ENCODE measurements around the gene CAVIN2.
A peak's percentile ranks its signal among the peaks of the same experiment; 100 is the strongest.

The CAVIN2 gene

GRCh38 chr2:191855382-191855781 lies 8.5 kb upstream of the CAVIN2 start:
- H3K4me1 ChIP-seq (ENCODE audit: control insufficient read depth in 1 of 2, insufficient read depth in 2 of 2, low read length in 2 of 2), result no peaks in the 10 kb centered on the region
- H3K36me3 ChIP-seq (ENCODE audit: control insufficient read depth in 1 of 2, insufficient read depth in 2 of 2, low read length in 2 of 2), result no peaks in the 10 kb centered on the region
- H3K4me3 ChIP-seq (ENCODE audit: low read depth in 1 of 2, low read length in 2 of 2), result no peak overlapping the region
- H3K9me3 ChIP-seq (ENCODE audit: control insufficient read depth in 1 of 2, low read length in 2 of 2), result no peaks in the 10 kb centered on the region
- no peaks in the 10 kb centered on the region for H3K27me3 ChIP-seq (ENCODE audit: control insufficient read depth in 1 of 2, insufficient read depth in 2 of 2, low read length in 2 of 2)
- H3K27ac ChIP-seq (ENCODE audit: low read depth, low read length), result no peak overlapping the region
- no peak overlapping the region for H3K9ac ChIP-seq (ENCODE audit: low read depth in 1 of 2, low read length in 2 of 2)

- no peak overlapping the region for H3K4me3 ChIP-seq (ENCODE audit: low read depth in 1 of 2, low read length in 2 of 2)
- no peak overlapping the region for H3K9ac ChIP-seq (ENCODE audit: low read depth in 1 of 2, low read length in 2 of 2)
- no peaks in the 10 kb centered on the region for H3K36me3 ChIP-seq (ENCODE audit: control insufficient read depth in 1 of 2, insufficient read depth in 2 of 2, low read length in 2 of 2)
- no peaks in the 10 kb centered on the region for H3K9me3 ChIP-seq (ENCODE audit: control insufficient read depth in 1 of 2, low read length in 2 of 2)
- H3K27ac ChIP-seq (ENCODE audit: low read depth, low read length), result no peak overlapping the region
- no peaks in the 10 kb centered on the region for H3K4me1 ChIP-seq (ENCODE audit: control insufficient read depth in 1 of 2, insufficient read depth in 2 of 2, low read length in 2 of 2)
- no peaks in the 10 kb centered on the region for H3K27me3 ChIP-seq (ENCODE audit: control insufficient read depth in 1 of 2, insufficient read depth in 2 of 2, low read length in 2 of 2)
Measured at GRCh38 chr2:191854382-191855372, 7.8 kb upstream of the CAVIN2 start.

- no peaks in the 10 kb centered on the region for H3K9me3 ChIP-seq (ENCODE audit: control insufficient read depth in 1 of 2, low read length in 2 of 2)
- no peaks in the 10 kb centered on the region for H3K4me1 ChIP-seq (ENCODE audit: control insufficient read depth in 1 of 2, insufficient read depth in 2 of 2, low read length in 2 of 2)
- no peak overlapping the region for H3K27ac ChIP-seq (ENCODE audit: low read depth, low read length)
Measured at GRCh38 chr2:191853843-191854242, 7.0 kb upstream of the CAVIN2 start.

GRCh38 chr2:191851158-191851557 lies 4.3 kb upstream of the CAVIN2 start:
- H3K27me3 ChIP-seq (ENCODE audit: control insufficient read depth in 1 of 2, insufficient read depth in 2 of 2, low read length in 2 of 2), result no peaks in the 10 kb centered on the region
- no peaks in the 10 kb centered on the region for H3K9me3 ChIP-seq (ENCODE audit: control insufficient read depth in 1 of 2, low read length in 2 of 2)
- no peak overlapping the region for H3K4me3 ChIP-seq (ENCODE audit: low read depth in 1 of 2, low read length in 2 of 2)
- H3K27ac ChIP-seq (ENCODE audit: low read depth, low read length), result no peak overlapping the region
- H3K4me1 ChIP-seq (ENCODE audit: control insufficient read depth in 1 of 2, insufficient read depth in 2 of 2, low read length in 2 of 2), result peaks cover 0 to 10% of the 10 kb centered on the region in 2 donors
- no peaks in the 10 kb centered on the region for H3K36me3 ChIP-seq (ENCODE audit: control insufficient read depth in 1 of 2, insufficient read depth in 2 of 2, low read length in 2 of 2)
- H3K9ac ChIP-seq (ENCODE audit: low read depth in 1 of 2, low read length in 2 of 2), result no peak overlapping the region

More at GRCh38 chr2:191853843-191854242, 7.0 kb upstream of the CAVIN2 start:
- H3K36me3 ChIP-seq (ENCODE audit: control insufficient read depth in 1 of 2, insufficient read depth in 2 of 2, low read length in 2 of 2), result no peaks in the 10 kb centered on the region
- H3K27me3 ChIP-seq (ENCODE audit: control insufficient read depth in 1 of 2, insufficient read depth in 2 of 2, low read length in 2 of 2), result no peaks in the 10 kb centered on the region
- no peak overlapping the region for H3K9ac ChIP-seq (ENCODE audit: low read depth in 1 of 2, low read length in 2 of 2)
- H3K4me3 ChIP-seq (ENCODE audit: low read depth in 1 of 2, low read length in 2 of 2), result no peak overlapping the region

GRCh38 chr2:191848771-191849767 lies 2.2 kb upstream of the CAVIN2 start:
- H3K4me1 ChIP-seq (ENCODE audit: control insufficient read depth in 1 of 2, insufficient read depth in 2 of 2, low read length in 2 of 2), result peaks cover 0 to 10% of the 10 kb centered on the region in 2 donors
- H3K36me3 ChIP-seq (ENCODE audit: control insufficient read depth in 1 of 2, insufficient read depth in 2 of 2, low read length in 2 of 2), result no peaks in the 10 kb centered on the region
- no peaks in the 10 kb centered on the region for H3K9me3 ChIP-seq (ENCODE audit: control insufficient read depth in 1 of 2, low read length in 2 of 2)
- no peak overlapping the region for H3K9ac ChIP-seq (ENCODE audit: low read depth in 1 of 2, low read length in 2 of 2)
- no peaks in the 10 kb centered on the region for H3K27me3 ChIP-seq (ENCODE audit: control insufficient read depth in 1 of 2, insufficient read depth in 2 of 2, low read length in 2 of 2)
- H3K27ac ChIP-seq (ENCODE audit: low read depth, low read length), result no peak overlapping the region
- no peak overlapping the region for H3K4me3 ChIP-seq (ENCODE audit: low read depth in 1 of 2, low read length in 2 of 2)

GRCh38 chr2:191847764-191848163 lies 876 bp upstream of the CAVIN2 start:
- no peaks in the 10 kb centered on the region for H3K27me3 ChIP-seq (ENCODE audit: control insufficient read depth in 1 of 2, insufficient read depth in 2 of 2, low read length in 2 of 2)
- no peak overlapping the region for H3K9ac ChIP-seq (ENCODE audit: low read depth in 1 of 2, low read length in 2 of 2)
- H3K36me3 ChIP-seq (ENCODE audit: control insufficient read depth in 1 of 2, insufficient read depth in 2 of 2, low read length in 2 of 2), result no peaks in the 10 kb centered on the region
- no peak overlapping the region for H3K4me3 ChIP-seq (ENCODE audit: low read depth in 1 of 2, low read length in 2 of 2)
- no peak overlapping the region for H3K27ac ChIP-seq (ENCODE audit: low read depth, low read length)
- H3K9me3 ChIP-seq (ENCODE audit: control insufficient read depth in 1 of 2, low read length in 2 of 2), result no peaks in the 10 kb centered on the region
- H3K4me1 ChIP-seq (ENCODE audit: control insufficient read depth in 1 of 2, insufficient read depth in 2 of 2, low read length in 2 of 2), result peaks cover 0 to 10% of the 10 kb centered on the region in 2 donors

GRCh38 chr2:191845876-191846514 lies 893 bp downstream of the CAVIN2 start:
- peak overlapping the region; percentile 60 for H3K27ac ChIP-seq (ENCODE audit: low read depth, low read length)
- peak overlapping the region; percentile 54 to 63 for H3K4me3 ChIP-seq (ENCODE audit: low read depth in 1 of 2, low read length in 2 of 2)
- H3K36me3 ChIP-seq (ENCODE audit: control insufficient read depth in 1 of 2, insufficient read depth in 2 of 2, low read length in 2 of 2), result no peaks in the 10 kb centered on the region
- H3K9me3 ChIP-seq (ENCODE audit: control insufficient read depth in 1 of 2, low read length in 2 of 2), result no peaks in the 10 kb centered on the region
- peaks cover 0 to 10% of the 10 kb centered on the region in 2 donors for H3K4me1 ChIP-seq (ENCODE audit: control insufficient read depth in 1 of 2, insufficient read depth in 2 of 2, low read length in 2 of 2)
- no peaks in the 10 kb centered on the region for H3K27me3 ChIP-seq (ENCODE audit: control insufficient read depth in 1 of 2, insufficient read depth in 2 of 2, low read length in 2 of 2)
- H3K9ac ChIP-seq (ENCODE audit: low read depth in 1 of 2, low read length in 2 of 2), result no peak overlapping the region

GRCh38 chr2:191845248-191845715 lies 1.6 kb downstream of the CAVIN2 start:
- H3K27ac ChIP-seq (ENCODE audit: low read depth, low read length), result peak overlapping the region; percentile 14
- peaks cover 0 to 10% of the 10 kb centered on the region in 2 donors for H3K4me1 ChIP-seq (ENCODE audit: control insufficient read depth in 1 of 2, insufficient read depth in 2 of 2, low read length in 2 of 2)
- H3K9me3 ChIP-seq (ENCODE audit: control insufficient read depth in 1 of 2, low read length in 2 of 2), result no peaks in the 10 kb centered on the region
- peak overlapping the region; percentile 54 to 63 for H3K4me3 ChIP-seq (ENCODE audit: low read depth in 1 of 2, low read length in 2 of 2)
- H3K9ac ChIP-seq (ENCODE audit: low read depth in 1 of 2, low read length in 2 of 2), result peak overlapping the region; percentile 15 to 28
- no peaks in the 10 kb centered on the region for H3K27me3 ChIP-seq (ENCODE audit: control insufficient read depth in 1 of 2, insufficient read depth in 2 of 2, low read length in 2 of 2)
- H3K36me3 ChIP-seq (ENCODE audit: control insufficient read depth in 1 of 2, insufficient read depth in 2 of 2, low read length in 2 of 2), result no peaks in the 10 kb centered on the region

GRCh38 chr2:191844706-191845105 lies 2.2 kb downstream of the CAVIN2 start:
- H3K4me3 ChIP-seq (ENCODE audit: low read depth in 1 of 2, low read length in 2 of 2), result peak overlapping the region; percentile 54 to 63
- no peak overlapping the region for H3K27ac ChIP-seq (ENCODE audit: low read depth, low read length)
- H3K9ac ChIP-seq (ENCODE audit: low read depth in 1 of 2, low read length in 2 of 2), result peak overlapping the region in 1 of 2 donors; percentile 19
- no peaks in the 10 kb centered on the region for H3K9me3 ChIP-seq (ENCODE audit: control insufficient read depth in 1 of 2, low read length in 2 of 2)
- H3K4me1 ChIP-seq (ENCODE audit: control insufficient read depth in 1 of 2, insufficient read depth in 2 of 2, low read length in 2 of 2), result peaks cover 0 to 10% of the 10 kb centered on the region in 2 donors
- H3K36me3 ChIP-seq (ENCODE audit: control insufficient read depth in 1 of 2, insufficient read depth in 2 of 2, low read length in 2 of 2), result no peaks in the 10 kb centered on the region
- no peaks in the 10 kb centered on the region for H3K27me3 ChIP-seq (ENCODE audit: control insufficient read depth in 1 of 2, insufficient read depth in 2 of 2, low read length in 2 of 2)
